ENCODE results near the gene THSD4. TPM values are rescaled to one million over a fixed set of nuclear protein-coding genes. Genes with fewer than 3 reads are reported as not detected.

Gene THSD4
- polyA plus RNA-seq, 1 donor (not counting 4 experiments of a cell fraction or from before 2014, with no cell fraction given), result 24.5 TPM

DNA sequence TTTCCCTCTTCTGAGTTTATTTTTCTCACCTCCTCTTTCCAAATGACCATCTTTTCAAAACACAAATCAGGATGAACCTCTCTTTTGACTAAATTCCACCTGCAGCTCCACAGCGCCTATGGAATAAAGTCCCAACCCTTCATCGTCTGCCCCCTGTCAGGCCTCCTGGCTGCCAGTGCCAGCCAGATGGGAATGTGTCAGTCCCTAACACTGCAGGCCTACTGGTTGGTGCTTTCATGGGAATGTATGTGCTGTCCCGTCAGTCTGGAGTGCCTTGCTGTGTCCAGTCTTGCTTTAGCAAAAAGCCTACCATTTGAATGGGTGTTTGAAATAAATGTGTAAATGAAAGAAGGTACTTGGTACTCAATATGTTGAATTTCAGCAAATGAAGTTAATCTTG, 310.1 kb downstream of the THSD4 start:
- H3K4me2 ChIP-seq (ENCODE audit: control insufficient read depth, extremely low read depth, insufficient read depth, low read depth, low read length), result no peak overlapping the region
- no peak overlapping the region for H3K27ac ChIP-seq (ENCODE audit: control insufficient read depth, insufficient read depth, low read length)
- H3K36me3 ChIP-seq (ENCODE audit: control insufficient read depth in 2 of 2, extremely low read depth in 1 of 2, insufficient read depth in 2 of 2, low read length in 2 of 2), result peaks cover 0 to 10% of the 10 kb centered on the region in 2 experiments
- H3K4me3 ChIP-seq (ENCODE audit: control insufficient read depth in 2 of 3, extremely low read depth in 1 of 3, insufficient read depth in 2 of 3, low read depth in 1 of 3, low read length in 3 of 3), result no peak overlapping the region
- no peak for DNase-seq (ENCODE audit: low read depth, low spot score)
- H3K9me1 ChIP-seq (ENCODE audit: control insufficient read depth, extremely low read depth, insufficient read depth, low read length), result no peaks in the 10 kb centered on the region
- FAIRE-seq, result no peak
- H3K79me2 ChIP-seq (ENCODE audit: control insufficient read depth, insufficient read depth, low read length), result no peaks in the 10 kb centered on the region
- no peak overlapping the region for H3K9ac ChIP-seq (ENCODE audit: control insufficient read depth, extremely low read depth, insufficient read depth, low read length)
- TF ChIP-seq EZH2 (IDR thresholded peaks at IDR 0.05; ENCODE audit: low read length), result no peak
- TF ChIP-seq, protein P1, sequence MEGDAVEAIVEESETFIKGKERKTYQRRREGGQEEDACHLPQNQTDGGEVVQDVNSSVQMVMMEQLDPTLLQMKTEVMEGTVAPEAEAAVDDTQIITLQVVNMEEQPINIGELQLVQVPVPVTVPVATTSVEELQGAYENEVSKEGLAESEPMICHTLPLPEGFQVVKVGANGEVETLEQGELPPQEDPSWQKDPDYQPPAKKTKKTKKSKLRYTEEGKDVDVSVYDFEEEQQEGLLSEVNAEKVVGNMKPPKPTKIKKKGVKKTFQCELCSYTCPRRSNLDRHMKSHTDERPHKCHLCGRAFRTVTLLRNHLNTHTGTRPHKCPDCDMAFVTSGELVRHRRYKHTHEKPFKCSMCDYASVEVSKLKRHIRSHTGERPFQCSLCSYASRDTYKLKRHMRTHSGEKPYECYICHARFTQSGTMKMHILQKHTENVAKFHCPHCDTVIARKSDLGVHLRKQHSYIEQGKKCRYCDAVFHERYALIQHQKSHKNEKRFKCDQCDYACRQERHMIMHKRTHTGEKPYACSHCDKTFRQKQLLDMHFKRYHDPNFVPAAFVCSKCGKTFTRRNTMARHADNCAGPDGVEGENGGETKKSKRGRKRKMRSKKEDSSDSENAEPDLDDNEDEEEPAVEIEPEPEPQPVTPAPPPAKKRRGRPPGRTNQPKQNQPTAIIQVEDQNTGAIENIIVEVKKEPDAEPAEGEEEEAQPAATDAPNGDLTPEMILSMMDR (optimal IDR thresholded peaks at IDR 0.05 in 1 of 3, IDR thresholded peaks at IDR 0.05 in 1 of 3, conservative IDR thresholded peaks at IDR 0.05 in 1 of 3; ENCODE audit: extremely low read depth in 1 of 3, insufficient read depth in 2 of 3, low read length in 3 of 3), result no peak
- dilution Hi-C loops (cut with MboI; ENCODE audit: extremely low pct_ligation_motif_present, low sequenced_read_pairs), result no loop called here
- no peaks in the 10 kb centered on the region for H3K9me3 ChIP-seq (ENCODE audit: control insufficient read depth, low read depth, low read length)
- H4K20me1 ChIP-seq (ENCODE audit: control insufficient read depth, extremely low read depth, insufficient read depth, low read length), result no peaks in the 10 kb centered on the region
- H3K4me1 ChIP-seq (ENCODE audit: control insufficient read depth, extremely low read depth, insufficient read depth, low read length), result no peaks in the 10 kb centered on the region
- H2AFZ ChIP-seq (ENCODE audit: control insufficient read depth, low read length), result no peak overlapping the region
- H3K27me3 ChIP-seq (ENCODE audit: control insufficient read depth, extremely low read depth, insufficient read depth, low read length), result no peaks in the 10 kb centered on the region

- peaks cover 4% of the 10 kb centered on the region for H3K4me1 ChIP-seq (ENCODE audit: control insufficient read depth, extremely low read depth, insufficient read depth, low read length)
- no peak for DNase-seq (ENCODE audit: low read depth, low spot score)
- no peaks in the 10 kb centered on the region for H3K27me3 ChIP-seq (ENCODE audit: control insufficient read depth, extremely low read depth, insufficient read depth, low read length)
- dilution Hi-C loops (cut with MboI; ENCODE audit: extremely low pct_ligation_motif_present, low sequenced_read_pairs), result no loop called here
- no peak for FAIRE-seq
- no peaks in the 10 kb centered on the region for H3K79me2 ChIP-seq (ENCODE audit: control insufficient read depth, insufficient read depth, low read length)
- H3K9me3 ChIP-seq (ENCODE audit: control insufficient read depth, low read depth, low read length), result no peaks in the 10 kb centered on the region
- no peak overlapping the region for H3K27ac ChIP-seq (ENCODE audit: control insufficient read depth, insufficient read depth, low read length)
- peaks cover 0 to 10% of the 10 kb centered on the region in 2 experiments for H3K36me3 ChIP-seq (ENCODE audit: control insufficient read depth in 2 of 2, extremely low read depth in 1 of 2, insufficient read depth in 2 of 2, low read length in 2 of 2)
- H3K9me1 ChIP-seq (ENCODE audit: control insufficient read depth, extremely low read depth, insufficient read depth, low read length), result no peaks in the 10 kb centered on the region
- TF ChIP-seq, protein P1 (optimal IDR thresholded peaks at IDR 0.05 in 1 of 3, IDR thresholded peaks at IDR 0.05 in 1 of 3, conservative IDR thresholded peaks at IDR 0.05 in 1 of 3; ENCODE audit: extremely low read depth in 1 of 3, insufficient read depth in 2 of 3, low read length in 3 of 3), result no peak
- TF ChIP-seq EZH2 (IDR thresholded peaks at IDR 0.05; ENCODE audit: low read length), result no peak
- no peak overlapping the region for H3K9ac ChIP-seq (ENCODE audit: control insufficient read depth, extremely low read depth, insufficient read depth, low read length)
- H2AFZ ChIP-seq (ENCODE audit: control insufficient read depth, low read length), result no peak overlapping the region
- no peak overlapping the region for H3K4me3 ChIP-seq (ENCODE audit: control insufficient read depth in 2 of 3, extremely low read depth in 1 of 3, insufficient read depth in 2 of 3, low read depth in 1 of 3, low read length in 3 of 3)
- H3K4me2 ChIP-seq (ENCODE audit: control insufficient read depth, extremely low read depth, insufficient read depth, low read depth, low read length), result no peak overlapping the region
- H4K20me1 ChIP-seq (ENCODE audit: control insufficient read depth, extremely low read depth, insufficient read depth, low read length), result no peaks in the 10 kb centered on the region
Observed at GRCh38 chr15:71426792-71427191, 311.5 kb downstream of the THSD4 start.
